EH (cell line): ENCODE measurements around the gene LEO1.
"Not testable (repeated sequence)": the region's sequence is repeated elsewhere in the genome, so short reads cannot be mapped to it uniquely, and the experiment has no call there.

Experiments
- DNase-seq: peaks from one replicate; pipeline ENCODE4 v3.0.0-alpha.2; 2015; ENCODE audit warnings: low read depth

Gene LEO1

DNA sequence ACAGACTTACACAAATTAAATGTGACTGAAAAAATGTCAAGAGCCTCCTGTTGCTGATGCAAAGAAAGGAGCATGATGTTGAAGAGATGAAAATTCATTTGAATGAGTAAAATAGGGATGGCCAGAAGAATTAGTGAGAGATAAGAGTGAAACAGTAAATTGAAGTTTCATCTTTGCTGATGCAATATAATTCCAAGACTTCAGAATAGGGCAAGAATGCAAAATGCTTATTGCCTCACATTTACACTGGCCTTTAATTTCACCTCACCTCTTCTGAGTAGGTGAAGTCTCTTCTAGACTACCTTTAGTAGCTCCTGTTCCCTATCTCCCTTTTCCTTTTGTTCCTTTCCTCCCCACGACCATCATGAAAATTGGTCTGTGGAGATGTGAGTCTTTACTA lies 32.1 kb upstream of the LEO1 start:
- DNase-seq: no peak

DNA sequence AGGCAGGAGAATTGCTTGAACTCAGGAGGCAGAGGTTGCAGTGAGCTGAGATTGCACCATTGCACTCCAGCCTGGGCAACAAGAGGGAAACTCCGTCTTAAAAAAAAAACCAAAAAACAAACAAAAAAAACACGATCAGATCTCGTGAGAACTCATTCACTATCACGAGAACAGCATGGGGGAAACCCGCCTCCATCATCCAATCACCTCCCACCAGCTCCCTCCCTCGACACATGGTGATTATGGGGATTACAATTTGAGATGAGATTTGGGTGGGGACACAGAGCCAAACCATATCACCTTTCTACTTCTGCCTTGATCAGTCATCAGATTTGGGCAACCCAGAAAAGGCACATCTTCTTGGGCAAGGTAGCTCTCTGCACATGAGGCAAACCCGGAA lies 31.5 kb upstream of the LEO1 start:
- DNase-seq: not testable (repeated sequence)

DNA sequence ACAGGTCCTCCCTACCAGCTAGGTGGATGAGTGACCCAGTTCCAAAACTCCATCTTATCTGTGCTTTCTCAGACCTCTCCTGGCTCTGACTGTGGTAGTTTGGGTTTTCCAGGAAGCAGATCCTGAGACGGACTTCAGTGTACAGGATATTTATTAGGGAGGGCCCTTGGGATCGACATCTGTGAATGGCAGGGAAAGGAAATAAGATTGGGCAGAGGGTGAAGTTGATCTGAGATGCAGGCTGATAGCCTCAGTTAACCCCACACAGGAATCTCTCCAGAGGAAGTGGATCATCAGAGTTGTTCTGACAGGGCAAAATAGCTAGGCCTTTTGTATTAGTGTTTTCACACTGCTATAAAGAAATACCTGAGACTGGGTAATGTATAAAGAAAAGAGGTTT lies 30.8 kb upstream of the LEO1 start:
- no peak for DNase-seq

DNA sequence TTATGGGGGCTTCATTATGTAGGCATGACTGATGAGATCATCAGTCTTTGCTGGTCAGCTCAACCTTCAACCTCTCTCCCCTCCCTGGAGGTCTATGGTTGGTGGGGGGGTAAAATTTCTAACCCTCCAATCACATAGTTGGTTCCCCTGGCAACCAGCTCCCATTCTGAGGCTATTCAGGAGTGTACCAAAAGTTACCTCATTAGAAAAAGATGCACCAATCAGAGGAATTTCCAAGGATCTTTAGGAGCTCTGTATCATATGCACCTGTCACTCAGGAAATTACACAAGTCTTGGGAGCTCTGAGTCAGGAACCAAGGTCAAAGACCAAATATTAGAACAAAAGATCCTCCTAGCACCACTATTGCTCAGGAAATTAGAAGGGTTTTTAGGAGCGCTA lies 21.4 kb upstream of the LEO1 start:
- DNase-seq: peak; percentile 8

DNA sequence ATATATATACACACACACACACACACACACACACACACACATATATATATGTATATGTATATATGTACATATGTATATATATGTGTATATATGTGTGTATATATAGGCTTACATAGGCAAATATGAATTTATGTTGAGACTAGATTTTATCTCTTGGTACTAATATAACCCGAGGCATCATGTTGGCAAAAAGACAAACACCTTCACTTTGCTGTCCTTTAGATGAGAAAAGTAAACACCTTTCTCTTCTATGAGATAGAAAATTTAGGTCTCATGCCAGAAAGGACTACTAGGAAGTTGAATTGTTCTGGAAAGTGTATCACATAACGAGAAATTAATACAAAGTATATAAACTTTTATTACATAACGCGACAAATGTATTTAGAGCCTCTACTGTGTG lies 19.6 kb upstream of the LEO1 start:
- no peak for DNase-seq

DNA sequence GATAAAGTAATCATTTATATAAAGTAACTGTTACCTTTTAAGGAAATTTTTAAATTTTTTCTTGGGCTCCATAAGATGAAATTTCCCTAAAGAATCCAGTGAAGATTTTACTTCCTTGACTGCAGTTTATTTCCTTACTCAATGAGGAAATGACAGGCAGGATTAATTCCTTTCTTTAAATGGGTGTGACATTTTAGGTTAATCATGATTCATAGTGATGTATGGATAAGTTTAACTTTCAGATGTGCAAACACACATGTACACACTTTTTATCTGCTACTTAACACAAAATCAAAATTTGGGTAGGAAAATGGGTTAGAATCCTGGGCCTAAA lies 11.2 kb upstream of the LEO1 start:
- no peak for DNase-seq

DNA sequence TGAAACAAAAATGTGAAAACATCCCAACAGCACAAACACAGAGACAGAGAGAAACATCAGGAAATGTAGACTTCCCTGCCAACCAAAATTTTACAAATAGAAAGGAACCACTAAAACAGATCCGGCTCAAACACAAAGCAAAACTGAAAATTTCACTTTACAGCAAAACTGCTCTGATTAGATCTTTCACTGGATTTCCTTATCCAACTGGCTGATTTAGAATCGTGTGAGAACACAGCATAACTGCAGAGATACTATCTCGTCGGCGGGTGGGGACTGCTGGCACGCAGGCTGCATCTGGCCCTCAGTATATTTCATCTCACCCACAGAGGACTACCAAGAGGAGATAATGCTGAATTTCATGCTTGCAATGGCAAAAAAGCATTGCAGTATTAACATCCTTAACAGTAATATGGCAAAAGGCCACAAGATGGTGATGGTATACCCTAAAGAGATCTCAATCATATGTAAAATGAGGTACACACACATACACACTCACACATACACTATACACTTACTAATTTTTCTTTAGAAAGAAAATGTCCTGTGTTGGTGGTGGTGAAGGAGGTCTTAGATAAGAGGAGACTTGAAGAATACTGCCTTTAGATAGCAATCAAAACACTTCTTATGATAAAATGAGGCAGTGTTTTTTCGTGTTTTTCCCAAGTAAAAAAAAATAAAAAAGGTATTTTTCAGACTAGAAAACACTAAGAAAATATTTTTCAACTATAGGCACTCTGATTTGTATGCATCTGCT lies 10.6 kb upstream of the LEO1 start:
- peak; percentile 92 for DNase-seq

DNA sequence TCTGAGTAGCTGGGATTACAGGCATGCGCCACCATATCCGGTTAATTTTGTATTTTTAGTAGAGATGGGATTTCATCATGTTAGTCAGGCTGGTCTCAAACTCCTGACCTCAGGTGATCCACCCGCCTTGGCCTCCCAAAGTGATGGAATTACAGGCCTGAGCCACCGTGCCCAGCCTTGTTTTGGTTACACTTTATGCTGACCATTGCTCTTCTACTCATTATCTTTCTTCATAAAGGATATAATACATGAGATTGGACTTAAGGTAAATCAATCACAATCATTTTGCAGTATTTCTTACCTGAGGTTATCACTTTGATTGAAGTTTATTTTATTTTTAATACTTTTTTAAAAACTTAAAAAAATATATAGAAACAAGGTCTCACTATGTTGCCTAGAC lies 2.2 kb upstream of the LEO1 start:
- no peak for DNase-seq

DNA sequence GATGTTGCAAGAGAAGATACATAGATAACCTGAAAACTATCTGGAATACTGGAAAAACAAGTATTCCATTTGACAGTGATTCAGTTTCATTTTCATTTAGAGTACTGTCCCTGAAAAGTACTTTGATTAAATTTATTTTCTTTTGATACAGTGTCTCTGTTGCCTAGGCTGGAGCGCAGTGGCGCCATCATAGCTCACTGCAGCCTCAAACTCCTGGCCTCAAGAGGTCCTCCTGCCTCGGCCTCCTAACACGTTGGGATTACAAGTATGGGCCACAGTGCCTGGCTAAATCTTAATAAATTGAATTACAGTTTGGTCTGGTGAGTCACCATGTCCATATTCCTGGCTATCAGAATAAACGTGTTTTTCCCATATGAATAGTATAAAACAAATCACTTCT lies 1.6 kb upstream of the LEO1 start:
- no peak for DNase-seq

DNA sequence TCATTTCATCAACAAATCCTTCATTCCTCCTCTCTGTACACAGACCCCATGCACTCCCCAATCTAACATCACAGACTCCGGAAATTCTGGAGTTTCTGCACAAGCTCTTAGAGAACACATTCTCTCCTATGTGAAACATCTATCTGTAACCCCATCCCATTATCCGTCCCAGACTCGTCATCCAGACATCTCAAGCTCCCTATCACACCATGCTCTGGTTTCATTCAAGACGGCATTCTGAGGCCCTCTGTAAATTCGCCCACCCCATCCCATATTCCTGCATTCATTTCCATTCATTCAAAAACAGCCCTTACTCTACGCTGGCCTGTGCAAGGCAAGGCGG lies 575 bp downstream of the LEO1 start:
- DNase-seq: no peak

DNA sequence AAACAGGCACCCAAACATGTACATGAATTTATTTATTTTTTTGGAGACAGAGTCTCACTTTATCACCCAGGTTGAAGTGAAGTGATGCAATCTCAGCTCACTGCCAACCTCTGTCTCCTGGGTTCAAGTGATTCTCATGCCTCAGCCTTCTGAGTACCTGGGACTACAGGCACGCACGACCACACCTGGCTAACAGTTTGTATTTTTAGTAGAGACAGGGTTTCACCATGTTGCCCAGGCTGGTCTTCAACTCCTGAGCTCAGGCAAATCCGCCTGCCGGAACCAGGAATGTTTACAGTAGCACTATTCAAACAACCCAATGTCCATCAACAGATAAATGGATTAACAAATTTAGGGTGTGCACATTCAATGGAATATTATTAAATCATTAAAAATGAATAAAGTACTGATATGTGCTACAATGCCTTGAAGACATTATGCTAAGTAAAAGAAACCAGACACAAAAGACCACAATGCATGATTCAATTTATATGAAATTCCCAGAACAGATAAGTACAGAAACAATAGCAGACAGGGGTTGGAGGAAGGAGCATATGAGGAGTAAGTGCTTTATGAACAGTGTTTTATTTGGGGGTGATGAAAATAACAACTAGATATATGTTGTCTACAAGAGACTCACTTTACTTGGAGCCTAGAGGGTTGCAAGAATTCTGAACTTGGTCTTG lies 1.3 kb downstream of the LEO1 start:
- DNase-seq: peak; percentile 14

DNA sequence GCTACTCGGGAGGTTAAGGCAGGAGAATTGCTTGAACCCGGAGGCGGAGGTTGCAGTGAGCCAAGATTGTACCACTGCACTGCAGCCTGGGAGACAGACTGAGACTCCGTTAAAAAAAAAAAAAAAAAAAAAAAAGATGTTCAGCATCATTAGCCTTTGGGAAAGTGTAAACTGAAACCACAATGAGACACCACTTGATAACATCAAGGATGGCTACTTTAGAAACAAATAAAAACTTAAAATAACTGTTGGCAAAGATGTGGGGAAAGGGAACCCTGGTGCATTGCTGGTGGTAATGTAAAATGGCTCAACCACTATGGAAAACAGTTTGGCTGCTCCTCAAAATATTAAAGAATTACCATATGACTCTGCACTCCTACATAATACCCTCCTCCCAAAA lies 1.9 kb downstream of the LEO1 start:
- peak; percentile 83 for DNase-seq

DNA sequence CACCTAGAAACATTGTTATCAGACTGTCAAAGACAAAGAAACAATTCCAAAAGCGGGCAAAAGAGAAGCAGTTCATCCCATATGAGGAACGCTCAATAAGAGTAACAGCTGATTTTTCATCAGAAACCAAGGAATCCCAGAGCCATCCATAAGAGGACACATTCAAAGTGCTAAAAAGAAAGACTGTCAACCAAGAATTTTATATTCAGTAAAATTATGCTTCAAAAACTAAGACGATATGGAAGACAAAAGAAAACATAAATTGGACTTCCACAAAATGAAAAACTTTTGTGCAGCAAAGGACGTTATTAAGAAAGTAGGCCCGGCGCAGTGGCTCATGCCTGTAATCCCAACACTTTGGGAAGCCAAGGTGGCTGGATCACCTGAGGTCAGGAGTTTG lies 4.0 kb downstream of the LEO1 start:
- DNase-seq: no peak

DNA sequence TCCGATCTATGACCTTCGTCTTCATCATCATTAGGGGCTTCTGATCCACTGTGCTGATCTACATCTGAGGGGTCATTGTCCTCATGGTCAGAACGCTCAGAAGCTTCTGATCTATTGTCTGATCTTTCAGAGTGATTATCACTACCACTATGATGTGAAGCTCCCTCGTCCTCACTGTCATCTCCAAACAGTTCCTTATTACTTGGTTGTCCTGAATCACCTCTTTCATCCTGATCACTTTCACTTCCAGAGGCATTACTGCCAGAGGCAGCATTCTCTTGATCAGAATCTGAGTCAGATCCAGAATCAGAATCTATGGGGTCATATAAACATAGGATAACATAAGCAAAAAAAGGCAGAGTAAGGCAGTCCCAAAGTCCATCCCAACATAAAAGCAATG lies 5.4 kb downstream of the LEO1 start:
- no peak for DNase-seq

DNA sequence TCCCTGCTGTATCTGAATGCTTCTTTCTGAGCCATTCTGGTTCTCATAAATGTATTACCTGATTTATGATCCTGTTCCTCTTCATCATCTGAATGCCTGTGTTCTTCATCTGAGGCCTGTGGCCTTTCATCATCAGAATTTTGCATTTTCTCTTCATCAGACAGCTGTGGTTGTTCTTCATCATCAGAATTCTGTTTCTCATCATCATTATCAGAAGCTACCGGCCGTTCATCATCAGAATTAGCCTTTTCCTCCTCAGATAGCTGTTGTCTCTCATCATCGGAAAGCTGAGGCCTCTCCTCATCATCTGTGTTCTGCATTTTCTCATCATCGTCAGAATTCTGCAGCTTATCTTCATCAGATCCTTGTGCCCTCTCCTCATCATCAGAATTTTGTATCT lies 5.9 kb downstream of the LEO1 start:
- no peak for DNase-seq

DNA sequence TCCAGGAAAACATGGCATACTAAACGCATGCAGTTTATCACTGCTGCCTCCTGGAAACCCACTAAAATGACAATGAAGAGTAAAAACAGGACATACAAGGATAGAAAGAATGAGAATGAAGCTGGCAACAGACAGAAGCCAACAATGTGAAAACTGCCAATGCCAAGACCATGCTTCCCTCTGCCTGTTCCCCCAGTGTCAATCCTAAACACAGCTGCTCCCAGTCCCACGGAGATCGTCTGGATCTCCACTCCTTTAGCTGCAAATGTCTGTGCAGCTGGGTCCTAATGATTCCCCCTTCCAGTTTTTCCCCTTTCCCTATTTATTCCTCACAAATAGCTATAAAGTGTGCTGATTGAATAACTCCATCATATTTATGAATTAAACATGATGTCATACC lies 16.1 kb downstream of the LEO1 start:
- no peak for DNase-seq

DNA sequence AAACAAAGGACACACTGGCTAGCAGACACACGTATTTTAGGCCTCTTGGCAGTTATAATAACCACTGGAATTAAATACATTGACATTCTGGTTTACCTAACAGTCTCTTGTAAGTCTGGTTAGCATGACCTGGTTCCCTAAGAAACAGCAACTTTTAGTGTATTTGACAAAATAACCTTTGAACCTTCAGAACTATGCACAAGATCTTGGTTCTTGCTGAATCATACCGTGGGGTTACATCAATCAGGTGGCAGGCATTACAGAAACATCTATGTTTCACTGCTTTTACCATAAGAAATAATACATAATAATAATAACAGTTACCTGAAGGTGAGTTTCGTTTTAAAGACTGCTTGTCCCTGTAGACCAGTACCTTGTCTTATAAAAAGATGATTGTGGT lies 18.8 kb downstream of the LEO1 start:
- DNase-seq: no peak

DNA sequence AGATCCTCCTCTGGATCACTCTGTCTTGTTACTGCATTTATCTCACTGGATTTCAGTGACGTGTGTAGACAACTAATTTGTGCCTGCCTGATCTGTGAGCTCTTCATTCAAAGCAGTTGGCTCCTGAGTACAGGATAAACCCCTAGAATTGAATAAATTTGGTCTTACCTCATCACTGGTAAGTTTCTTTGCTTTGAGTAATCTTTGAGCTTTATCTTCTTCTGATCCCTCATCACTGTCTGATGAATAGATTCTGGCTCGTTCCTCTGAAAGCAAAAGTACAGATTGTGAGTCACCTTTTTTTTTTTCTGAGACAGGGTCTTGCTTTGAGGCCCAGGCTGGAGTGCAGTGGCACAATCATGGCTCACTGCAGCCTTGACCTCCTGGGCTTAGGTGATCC lies 24.5 kb downstream of the LEO1 start:
- no peak for DNase-seq

DNA sequence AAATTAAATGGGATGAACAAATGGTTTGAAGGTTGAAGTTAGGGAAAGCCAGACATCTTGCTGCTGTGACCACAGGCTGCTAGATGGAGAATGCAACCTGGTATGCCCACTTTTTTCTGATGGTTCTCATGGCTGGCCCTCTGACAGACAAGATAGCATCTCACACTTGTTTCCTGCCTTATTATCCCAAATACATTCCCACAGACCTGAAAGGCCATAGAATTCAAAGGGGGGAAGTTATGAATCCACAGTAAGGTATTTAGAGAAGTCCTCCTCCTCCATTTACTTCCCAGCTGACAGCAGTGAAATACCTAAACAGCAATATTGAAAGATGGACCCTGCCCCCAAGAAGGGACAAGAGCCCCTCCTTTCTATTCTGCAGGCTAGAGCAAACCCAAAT lies 32.4 kb downstream of the LEO1 start:
- DNase-seq: peak; percentile 38

DNA sequence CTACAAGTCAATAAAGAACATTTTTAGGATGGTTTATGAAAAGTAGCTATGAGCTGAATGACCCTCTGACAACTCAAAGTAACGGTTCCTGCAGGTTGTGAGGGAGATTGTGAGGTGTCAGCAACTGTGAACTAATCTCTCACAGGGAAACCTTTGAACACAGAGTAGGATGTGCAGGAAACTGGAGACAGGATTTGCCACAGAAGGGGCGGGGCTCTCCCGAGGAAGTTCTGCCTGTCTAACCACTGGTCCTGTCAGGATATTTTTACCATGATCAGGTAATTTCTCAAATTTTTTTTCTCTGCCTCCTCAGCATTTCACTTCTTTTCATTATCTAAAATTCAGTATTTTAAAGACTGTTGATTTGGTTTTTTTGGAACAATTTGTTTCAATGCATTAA lies 33.3 kb downstream of the LEO1 start:
- DNase-seq: no peak

DNA sequence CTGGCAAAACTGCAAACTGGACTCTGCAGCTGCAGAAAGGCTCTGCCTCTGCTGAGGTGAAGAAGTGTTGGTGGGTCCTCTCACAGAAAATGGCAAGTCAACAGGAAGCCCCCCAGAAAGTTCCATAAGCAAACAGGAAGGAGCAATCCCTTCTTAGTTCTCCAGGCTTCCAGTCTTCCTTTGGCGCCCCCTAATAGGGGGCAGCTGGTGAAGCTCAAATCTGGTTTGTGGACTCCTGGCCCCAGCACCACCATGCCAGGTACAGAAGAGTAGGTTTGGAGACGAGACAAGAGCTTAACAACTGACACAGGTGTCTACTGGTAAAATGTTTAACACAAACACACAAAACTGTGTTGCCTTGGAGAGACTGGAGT lies 35.5 kb downstream of the LEO1 start:
- no peak for DNase-seq

DNA sequence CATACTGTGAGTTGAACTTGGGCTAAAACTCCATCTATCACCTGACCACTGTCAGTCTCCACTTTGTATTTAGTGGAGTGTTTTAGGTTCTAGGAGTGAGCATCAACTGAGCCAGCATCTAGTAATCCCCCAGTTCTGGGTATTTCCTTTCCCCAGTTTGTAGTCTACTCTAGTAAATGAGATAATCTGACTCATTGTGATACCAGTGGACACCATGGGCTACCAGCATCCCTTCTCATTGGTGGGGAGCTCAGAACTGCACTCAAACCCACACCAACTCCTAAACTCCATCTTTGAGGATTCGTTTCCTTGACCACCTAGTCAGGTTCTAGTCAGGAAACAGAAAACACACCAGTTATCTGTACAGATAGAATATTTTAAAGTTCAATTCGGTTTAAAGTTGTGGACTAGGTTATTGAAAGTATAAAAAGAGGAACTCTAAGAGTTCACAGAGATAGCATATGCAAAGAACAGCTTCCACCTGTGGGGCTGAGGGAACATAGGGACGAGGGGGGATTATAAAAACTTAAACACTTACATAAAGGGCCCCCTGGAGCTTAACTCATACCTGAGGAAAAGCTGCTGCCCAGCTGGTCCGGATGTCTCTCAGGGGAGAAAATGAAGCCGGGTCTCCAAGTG lies 36.0 kb downstream of the LEO1 start:
- DNase-seq: no peak

DNA sequence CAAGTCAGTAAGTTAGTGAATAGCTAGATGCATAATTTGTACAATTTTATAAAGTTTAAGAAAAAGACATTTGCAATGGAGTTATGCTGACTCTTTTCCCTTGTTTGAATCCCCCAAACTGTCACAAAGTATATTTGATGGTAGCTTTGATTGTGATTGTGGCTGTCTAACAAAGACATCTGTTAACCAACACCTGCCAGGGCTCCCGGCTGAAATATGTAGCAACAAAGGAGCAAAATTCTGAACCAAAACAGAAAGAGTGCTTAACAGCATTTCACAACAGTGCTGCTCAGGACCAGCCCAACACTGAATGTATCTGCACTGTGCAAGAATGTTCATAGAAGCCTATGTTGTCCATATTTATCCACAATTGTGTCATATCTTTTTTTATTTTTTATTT lies 39.4 kb downstream of the LEO1 start:
- DNase-seq: no peak

DNA sequence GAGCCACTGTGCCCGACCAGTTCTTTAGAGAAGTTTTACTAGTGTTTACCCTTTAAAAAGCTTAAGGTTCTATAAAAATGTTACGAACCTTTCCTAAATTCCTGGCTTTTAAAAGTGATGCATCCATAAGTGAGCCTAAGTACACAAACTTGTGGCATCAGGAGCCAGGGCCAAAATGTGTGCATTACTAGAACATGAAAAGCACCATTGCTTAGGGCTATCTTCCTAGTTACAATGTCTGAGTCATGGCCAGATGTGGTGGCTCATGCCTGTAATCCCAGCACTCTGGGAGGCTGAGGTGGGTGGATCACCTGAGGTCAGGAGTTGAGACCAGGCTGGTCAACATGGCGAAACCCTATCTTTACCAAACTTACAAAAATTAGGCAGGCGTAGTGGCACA lies 39.9 kb downstream of the LEO1 start:
- peak; percentile 61 for DNase-seq
